ENCODE measurements around the gene ELAVL4.
A peak's percentile ranks its signal among the peaks of the same experiment; 100 is the strongest.

DNA sequence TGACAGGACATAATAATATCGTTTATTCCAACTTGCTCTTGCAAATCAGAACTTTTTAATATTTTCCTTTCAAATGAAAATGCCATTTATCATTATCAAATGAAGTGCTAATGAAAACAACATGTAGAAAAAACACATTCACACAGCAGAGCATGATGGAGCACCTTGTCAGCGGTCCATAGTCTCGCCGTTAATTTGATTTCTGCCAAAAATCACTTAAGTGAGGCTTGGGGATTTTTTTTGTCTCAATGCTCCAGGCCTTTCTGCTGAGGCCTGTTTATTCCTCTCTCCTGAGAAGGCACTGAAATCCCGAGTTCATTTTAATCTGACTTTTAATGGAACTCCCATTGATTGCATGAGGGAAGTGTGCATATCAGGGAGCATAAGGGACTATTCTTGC, 122.5 kb downstream of the ELAVL4 start:
- no peak for TF ChIP-seq ZC3H10 (CRISPR knock-in tag; IDR thresholded peaks at IDR 0.05)
- peak; percentile 24; the same call in 1 of the 2 replicates for TF ChIP-seq ISL1 (CRISPR knock-in tag; IDR thresholded peaks at IDR 0.05)

Data from SK-N-SH treated with all-trans-retinoic acid at 6 μM for 48 hours (cell line).